ES-I3 (cell line): ENCODE results near the gene LHFPL2.
"Not testable (repeated sequence)": the region's sequence is repeated elsewhere in the genome, so short reads cannot be mapped to it uniquely, and the experiment has no call there.

ENCODE experiments used
- H3K36me3 ChIP-seq: 2 replicates; pipeline ENCODE4 v1.6.1; 2013; ENCODE audit warnings: mild to moderate bottlenecking, low read length, control low read depth, moderate library complexity; ENCODE audit not compliant: insufficient read depth
- H3K4me1 ChIP-seq: 2 replicates; pipeline ENCODE4 v1.6.1; 2013; ENCODE audit warnings: mild to moderate bottlenecking, control low read depth, low read length; ENCODE audit not compliant: insufficient read depth
- H3K9ac ChIP-seq: 2 replicates; pipeline ENCODE4 v1.6.1; 2013; ENCODE audit warnings: low read depth, mild to moderate bottlenecking, low read length, moderate library complexity
- H3K9me3 ChIP-seq: 2 replicates; pipeline ENCODE4 v1.6.1; 2013; ENCODE audit warnings: mild to moderate bottlenecking, low read length, moderate library complexity; ENCODE audit not compliant: control insufficient read depth, insufficient read depth

LHFPL2 gene

GRCh38 chr5:78673827-78674226, 25.3 kb upstream of the LHFPL2 start:
- H3K4me1 ChIP-seq, H3K9ac ChIP-seq, H3K9me3 ChIP-seq: not testable (repeated sequence)

GRCh38 chr5:78672154-78672553, 23.6 kb upstream of the LHFPL2 start:
- no peaks in the 10 kb centered on the region; the same call in 1 of the 2 replicates for H3K4me1 ChIP-seq
- H3K36me3 ChIP-seq, result no peaks in the 10 kb centered on the region
- no peaks in the 10 kb centered on the region for H3K9me3 ChIP-seq
- no peak overlapping the region for H3K9ac ChIP-seq

More at GRCh38 chr5:78673827-78674226, 25.3 kb upstream of the LHFPL2 start:
- not testable (repeated sequence) for H3K36me3 ChIP-seq

GRCh38 chr5:78671609-78672008, 23.0 kb upstream of the LHFPL2 start:
- Histone ChIP-seq H3K9me3 (no peaks in the 10 kb centered on the region), H3K36me3 (no peaks in the 10 kb centered on the region), H3K4me1 (no peaks in the 10 kb centered on the region; the same call in 1 of the 2 replicates), H3K9ac (no peak overlapping the region)

GRCh38 chr5:78670701-78671269, 22.2 kb upstream of the LHFPL2 start:
- H3K36me3 ChIP-seq, result no peaks in the 10 kb centered on the region
- H3K9me3 ChIP-seq, result no peaks in the 10 kb centered on the region
- H3K4me1 ChIP-seq, result no peaks in the 10 kb centered on the region; the same call in 1 of the 2 replicates
- no peak overlapping the region for H3K9ac ChIP-seq

GRCh38 chr5:78669331-78669730, 20.8 kb upstream of the LHFPL2 start:
- H3K4me1 ChIP-seq, result no peaks in the 10 kb centered on the region; the same call in 1 of the 2 replicates
- no peak overlapping the region for H3K9ac ChIP-seq
- H3K36me3 ChIP-seq, result no peaks in the 10 kb centered on the region
- no peaks in the 10 kb centered on the region for H3K9me3 ChIP-seq

GRCh38 chr5:78667461-78668103, 19.0 kb upstream of the LHFPL2 start:
- no peak overlapping the region for H3K9ac ChIP-seq
- H3K36me3 ChIP-seq, result no peaks in the 10 kb centered on the region
- H3K4me1 ChIP-seq, result no peaks in the 10 kb centered on the region; the same call in 1 of the 2 replicates
- no peaks in the 10 kb centered on the region for H3K9me3 ChIP-seq

- not testable (repeated sequence) for H3K9ac ChIP-seq, H3K36me3 ChIP-seq, H3K9me3 ChIP-seq, H3K4me1 ChIP-seq
Measured at GRCh38 chr5:78666975-78667374, 18.4 kb upstream of the LHFPL2 start.

- Histone ChIP-seq H3K9me3 (no peaks in the 10 kb centered on the region), H3K9ac (no peak overlapping the region), H3K36me3 (no peaks in the 10 kb centered on the region), H3K4me1 (no peaks in the 10 kb centered on the region; the same call in 1 of the 2 replicates)
Measured at GRCh38 chr5:78666041-78666444, 17.5 kb upstream of the LHFPL2 start.

GRCh38 chr5:78665534-78665933, 17.0 kb upstream of the LHFPL2 start:
- no peaks in the 10 kb centered on the region for H3K36me3 ChIP-seq
- no peaks in the 10 kb centered on the region for H3K9me3 ChIP-seq
- H3K9ac ChIP-seq, result no peak overlapping the region
- no peaks in the 10 kb centered on the region; the same call in 1 of the 2 replicates for H3K4me1 ChIP-seq

GRCh38 chr5:78662323-78662722, 13.8 kb upstream of the LHFPL2 start:
- H3K4me1 ChIP-seq, result no peaks in the 10 kb centered on the region
- H3K9ac ChIP-seq, result no peak overlapping the region
- H3K9me3 ChIP-seq, result no peaks in the 10 kb centered on the region
- no peaks in the 10 kb centered on the region for H3K36me3 ChIP-seq

GRCh38 chr5:78661691-78662090, 13.1 kb upstream of the LHFPL2 start:
- Histone ChIP-seq H3K9me3 (no peaks in the 10 kb centered on the region), H3K9ac (no peak overlapping the region), H3K4me1 (no peaks in the 10 kb centered on the region), H3K36me3 (no peaks in the 10 kb centered on the region)

GRCh38 chr5:78661044-78661443, 12.5 kb upstream of the LHFPL2 start:
- Histone ChIP-seq H3K4me1 (no peaks in the 10 kb centered on the region), H3K9ac (no peak overlapping the region), H3K36me3 (no peaks in the 10 kb centered on the region), H3K9me3 (no peaks in the 10 kb centered on the region)

GRCh38 chr5:78660401-78660800, 11.8 kb upstream of the LHFPL2 start:
- Histone ChIP-seq H3K4me1 (no peaks in the 10 kb centered on the region), H3K9me3 (no peaks in the 10 kb centered on the region), H3K36me3 (no peaks in the 10 kb centered on the region), H3K9ac (no peak overlapping the region)

- no peaks in the 10 kb centered on the region for H3K4me1 ChIP-seq
- no peaks in the 10 kb centered on the region for H3K36me3 ChIP-seq
- no peaks in the 10 kb centered on the region for H3K9me3 ChIP-seq
- no peak overlapping the region for H3K9ac ChIP-seq
Measured at GRCh38 chr5:78659714-78660113, 11.1 kb upstream of the LHFPL2 start.

GRCh38 chr5:78659114-78659513, 10.5 kb upstream of the LHFPL2 start:
- H3K36me3 ChIP-seq, result no peaks in the 10 kb centered on the region
- H3K4me1 ChIP-seq, result no peaks in the 10 kb centered on the region
- H3K9me3 ChIP-seq, result no peaks in the 10 kb centered on the region
- no peak overlapping the region for H3K9ac ChIP-seq
